Type B pancreatic cell (in vitro differentiated cells): ENCODE measurements around the gene COL1A1. TPM values are rescaled to one million over a fixed set of nuclear protein-coding genes. Genes with fewer than 3 reads are reported as not detected.
A peak's percentile ranks its signal among the peaks of the same experiment; 100 is the strongest.

Experiments used
- DNase-seq: peaks from one replicate; pipeline ENCODE4 v3.0.0; 2021; ENCODE audit warnings: mixed read lengths; ENCODE audit not compliant: unreplicated experiment; ENCODE audit errors: extremely low spot score
- H3K27ac Mint-ChIP-seq: 2 replicates; pipeline ENCODE4 v1.8.0; 2021; ENCODE audit warnings: mild to moderate bottlenecking, mixed read lengths
- H3K27me3 Mint-ChIP-seq: 2 replicates; pipeline ENCODE4 v1.8.0; 2021; ENCODE audit warnings: mixed read lengths
- H3K36me3 Mint-ChIP-seq: 2 replicates; pipeline ENCODE4 v1.8.0; 2021; ENCODE audit warnings: mixed read lengths
- H3K4me1 Mint-ChIP-seq: one replicate; pipeline ENCODE4 v1.8.0; 2021; ENCODE audit warnings: mixed read lengths; ENCODE audit not compliant: unreplicated experiment
- H3K4me3 Mint-ChIP-seq: 2 replicates; pipeline ENCODE4 v1.8.0; 2021; ENCODE audit warnings: mild to moderate bottlenecking, mixed read lengths
- H3K9me3 Mint-ChIP-seq: 2 replicates; pipeline ENCODE4 v1.8.0; 2021; ENCODE audit warnings: mixed read lengths
- total RNA-seq: library from RNA; stranded (reverse); gene quantifications from 2 replicates; pipeline ENCODE4 v1.2.1, GENCODE V29; 2021; ENCODE audit warnings: low replicate concordance
- TF ChIP-seq, protein P1 (sequence below): fragments of 200-600 bp; sonication (generic); conservative IDR thresholded peaks from 2 replicates; pipeline ENCODE4 v1.5.0; 2021; ENCODE audit warnings: antibody characterized with exemption, mild to moderate bottlenecking

COL1A1 gene
- total RNA-seq, 1 donor from 2014 or later: 201 TPM

DNA sequence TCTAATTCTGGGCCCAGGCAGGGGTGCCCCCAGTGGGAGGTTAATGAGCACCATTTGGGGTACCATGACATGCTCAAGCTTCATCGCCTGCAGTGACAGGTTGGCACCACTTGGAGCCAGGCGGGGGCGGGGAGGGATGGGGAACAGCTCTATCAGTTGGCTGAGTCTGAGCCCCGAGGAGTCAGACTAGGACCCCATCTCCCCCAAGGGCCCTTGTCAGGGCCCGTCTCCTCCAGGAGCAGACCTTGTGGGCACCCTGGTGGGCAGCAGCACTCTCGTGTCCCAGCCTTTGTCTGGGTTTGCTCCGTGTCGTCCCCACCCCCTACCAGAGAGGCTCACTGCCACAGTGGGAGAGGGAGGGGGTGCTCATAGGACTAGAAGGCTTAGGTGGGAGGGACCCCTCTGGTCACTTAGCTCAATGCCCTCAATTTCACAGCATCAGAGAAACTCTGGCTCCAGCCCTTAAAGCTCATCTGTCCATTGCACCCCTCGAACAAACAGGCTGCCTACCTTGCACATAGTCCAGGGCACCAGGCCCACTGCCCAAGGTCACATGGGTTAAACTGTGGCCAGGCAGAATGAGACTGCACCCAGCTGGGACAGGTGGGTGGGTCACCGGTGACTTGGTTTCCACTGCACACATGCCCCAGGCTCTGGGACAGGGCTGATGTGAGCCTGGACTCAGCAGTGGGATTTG lies 55.1 kb downstream of the COL1A1 start:
- Mint-ChIP-seq H3K27ac (no peak overlapping the region), H3K27me3 (no peaks in the 10 kb centered on the region), H3K9me3 (no peaks in the 10 kb centered on the region), H3K4me1 (peaks cover 25% of the 10 kb centered on the region), H3K4me3 (peak overlapping the region; percentile 88), H3K36me3 (peaks cover 19% of the 10 kb centered on the region)
- TF ChIP-seq, protein P1, sequence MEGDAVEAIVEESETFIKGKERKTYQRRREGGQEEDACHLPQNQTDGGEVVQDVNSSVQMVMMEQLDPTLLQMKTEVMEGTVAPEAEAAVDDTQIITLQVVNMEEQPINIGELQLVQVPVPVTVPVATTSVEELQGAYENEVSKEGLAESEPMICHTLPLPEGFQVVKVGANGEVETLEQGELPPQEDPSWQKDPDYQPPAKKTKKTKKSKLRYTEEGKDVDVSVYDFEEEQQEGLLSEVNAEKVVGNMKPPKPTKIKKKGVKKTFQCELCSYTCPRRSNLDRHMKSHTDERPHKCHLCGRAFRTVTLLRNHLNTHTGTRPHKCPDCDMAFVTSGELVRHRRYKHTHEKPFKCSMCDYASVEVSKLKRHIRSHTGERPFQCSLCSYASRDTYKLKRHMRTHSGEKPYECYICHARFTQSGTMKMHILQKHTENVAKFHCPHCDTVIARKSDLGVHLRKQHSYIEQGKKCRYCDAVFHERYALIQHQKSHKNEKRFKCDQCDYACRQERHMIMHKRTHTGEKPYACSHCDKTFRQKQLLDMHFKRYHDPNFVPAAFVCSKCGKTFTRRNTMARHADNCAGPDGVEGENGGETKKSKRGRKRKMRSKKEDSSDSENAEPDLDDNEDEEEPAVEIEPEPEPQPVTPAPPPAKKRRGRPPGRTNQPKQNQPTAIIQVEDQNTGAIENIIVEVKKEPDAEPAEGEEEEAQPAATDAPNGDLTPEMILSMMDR: peak; percentile 32
- DNase-seq: no peak

DNA sequence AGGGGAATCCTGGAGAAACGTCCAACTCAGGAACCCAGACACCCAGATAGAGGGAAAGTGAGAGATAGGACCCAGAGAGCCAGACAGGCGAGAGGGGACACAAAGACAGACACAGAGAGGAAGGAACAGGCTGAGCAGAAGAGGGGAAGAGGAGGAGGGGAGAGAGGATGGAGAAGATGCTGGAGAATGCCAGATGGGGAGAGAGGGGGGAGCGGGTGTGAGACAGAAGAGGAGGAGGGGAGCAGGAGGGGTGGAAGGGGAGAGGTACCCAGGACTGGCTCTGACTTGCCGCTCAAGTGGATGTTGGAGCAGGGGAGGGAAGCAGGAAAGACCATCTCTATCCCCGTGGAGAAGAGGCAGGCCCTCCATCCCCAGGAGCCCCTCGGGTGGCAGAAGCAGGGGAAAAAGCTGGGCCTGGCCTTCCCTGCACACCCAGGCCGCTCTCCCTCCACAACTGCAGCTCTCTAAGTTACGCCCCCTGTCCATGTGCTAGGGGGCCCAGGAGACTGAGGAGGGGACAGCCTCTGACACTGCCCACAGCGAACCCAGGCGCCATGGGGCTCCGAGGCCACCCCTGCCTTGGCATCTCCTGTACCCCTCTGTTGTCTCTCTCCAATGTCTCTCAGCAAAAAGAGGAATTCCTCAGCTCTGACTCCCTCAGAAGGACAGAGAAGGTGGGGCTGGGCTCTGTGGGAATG lies 55.8 kb downstream of the COL1A1 start:
- no peak for DNase-seq
- no peaks in the 10 kb centered on the region for H3K27me3 Mint-ChIP-seq
- TF ChIP-seq, protein P1: no peak
- peak overlapping the region; percentile 53 for H3K4me3 Mint-ChIP-seq
- peaks cover 19% of the 10 kb centered on the region for H3K36me3 Mint-ChIP-seq
- peaks cover 25% of the 10 kb centered on the region for H3K4me1 Mint-ChIP-seq
- H3K27ac Mint-ChIP-seq: no peak overlapping the region
- H3K9me3 Mint-ChIP-seq: no peaks in the 10 kb centered on the region

DNA sequence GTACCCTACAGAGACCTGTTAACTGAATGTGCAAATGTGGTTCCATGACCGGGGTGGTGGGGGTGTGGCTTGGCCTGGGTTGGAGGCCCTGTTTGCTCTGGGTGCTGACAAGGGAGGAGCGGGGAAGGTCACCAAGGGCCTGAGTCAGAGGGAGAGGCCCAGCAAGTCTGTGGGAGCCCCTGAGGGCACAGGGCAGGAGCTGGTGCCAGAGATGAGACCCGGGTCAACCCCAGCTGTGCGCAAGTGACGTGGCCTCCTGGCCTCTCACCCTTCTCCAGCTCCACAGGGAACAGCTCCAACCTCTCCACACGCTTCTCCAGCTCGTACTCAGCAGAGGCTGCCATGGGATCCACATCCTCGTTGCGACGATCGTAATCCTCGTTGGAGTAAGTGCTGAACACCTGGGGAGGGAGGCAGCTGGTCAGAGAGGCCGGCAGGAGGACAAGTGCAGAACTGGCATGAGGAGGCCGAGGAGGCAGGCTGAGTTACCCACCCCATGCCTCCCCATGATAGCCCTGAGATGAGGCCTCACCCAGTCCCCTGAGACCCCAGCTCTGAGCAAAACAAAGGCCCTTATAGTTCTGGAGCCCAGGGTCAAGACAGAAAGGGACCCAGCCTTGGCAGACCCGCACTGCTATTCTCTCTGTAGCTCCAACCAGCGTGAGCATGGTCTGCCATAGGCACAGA lies 56.4 kb downstream of the COL1A1 start:
- Mint-ChIP-seq H3K4me1 (peaks cover 29% of the 10 kb centered on the region), H3K4me3 (peak overlapping the region; percentile 53)

DNA sequence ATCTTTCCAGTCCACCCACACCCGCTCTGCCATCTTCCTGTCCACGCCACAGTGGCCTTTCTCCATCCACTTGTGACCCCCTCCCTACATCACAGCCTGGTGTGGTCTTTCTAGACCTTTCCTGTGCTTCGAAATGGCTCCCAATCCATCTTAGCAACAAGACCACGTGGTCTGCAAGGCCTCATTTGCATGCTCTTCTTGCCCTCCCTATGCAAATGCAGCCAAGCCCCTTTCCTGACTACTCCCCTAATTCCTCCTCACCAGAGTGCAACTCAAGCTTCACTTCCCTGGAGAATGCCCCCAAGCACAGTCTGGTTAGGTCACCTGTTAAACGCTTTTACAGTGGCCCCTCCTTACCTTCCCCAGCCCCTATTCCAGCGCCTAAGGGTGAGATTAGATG lies 57.1 kb downstream of the COL1A1 start:
- Mint-ChIP-seq H3K27me3 (no peaks in the 10 kb centered on the region), H3K36me3 (peaks cover 26% of the 10 kb centered on the region), H3K9me3 (no peaks in the 10 kb centered on the region), H3K27ac (no peak overlapping the region), H3K4me1 (peaks cover 33% of the 10 kb centered on the region), H3K4me3 (no peak overlapping the region)
- DNase-seq: no peak
- TF ChIP-seq, protein P1: no peak

More for the DNA sequence above, 56.4 kb downstream of the COL1A1 start:
- TF ChIP-seq, protein P1: no peak
- Mint-ChIP-seq H3K9me3 (no peaks in the 10 kb centered on the region), H3K27me3 (no peaks in the 10 kb centered on the region), H3K27ac (no peak overlapping the region), H3K36me3 (peaks cover 21% of the 10 kb centered on the region)
- DNase-seq: no peak

DNA sequence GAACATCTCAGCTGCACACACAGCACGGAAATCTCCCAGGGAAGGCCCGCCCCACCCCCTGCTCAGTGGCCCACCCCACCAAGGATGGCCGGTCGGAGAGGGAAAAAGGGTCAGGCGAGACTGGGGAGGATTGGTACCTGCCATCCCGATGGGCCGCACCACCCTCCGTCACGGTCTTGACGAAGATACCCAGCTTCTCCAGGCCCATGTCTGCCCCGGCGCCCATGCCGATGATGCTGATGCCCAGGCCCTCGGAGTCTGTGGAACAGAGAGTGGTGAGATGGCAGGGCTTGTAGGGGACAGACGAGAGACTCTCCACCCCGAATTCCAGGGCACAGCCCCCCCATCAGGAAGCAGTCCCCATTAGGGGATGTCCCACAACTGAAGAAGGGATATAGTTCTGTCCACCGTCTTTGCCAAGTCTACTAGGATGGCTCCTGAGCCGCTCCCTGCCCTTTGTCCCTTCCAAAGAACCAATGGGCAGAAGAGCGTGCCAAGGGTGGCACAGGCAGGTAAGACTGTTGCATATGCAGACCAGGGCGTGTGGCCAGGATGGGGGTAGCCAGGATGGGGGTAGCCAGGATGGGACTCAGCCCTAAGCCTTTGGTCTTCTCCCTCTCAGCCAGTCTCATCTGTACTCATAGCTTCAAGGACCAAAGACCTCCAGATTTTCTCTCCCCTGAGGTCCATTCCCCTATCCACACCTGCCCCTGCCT lies 57.8 kb downstream of the COL1A1 start:
- no peaks in the 10 kb centered on the region for H3K27me3 Mint-ChIP-seq
- DNase-seq: no peak
- H3K4me3 Mint-ChIP-seq: no peak overlapping the region
- peaks cover 26% of the 10 kb centered on the region for H3K36me3 Mint-ChIP-seq
- TF ChIP-seq, protein P1: no peak
- H3K27ac Mint-ChIP-seq: no peak overlapping the region
- H3K9me3 Mint-ChIP-seq: no peaks in the 10 kb centered on the region
- peaks cover 33% of the 10 kb centered on the region for H3K4me1 Mint-ChIP-seq
